Measurements from ENCODE around the gene CRADD. TPM values are rescaled to one million over a fixed set of nuclear protein-coding genes. Genes with fewer than 3 reads are reported as not detected.
"Not testable (repeated sequence)": the region's sequence is repeated elsewhere in the genome, so short reads cannot be mapped to it uniquely, and the experiment has no call there.

The CRADD gene
- total RNA-seq, 3 donors from 2014 or later: 24.0 to 49.8 (median 44.2) TPM

GRCh38 chr12:93922583-93923006, 245.4 kb downstream of the CRADD start:
- TF ChIP-seq POLR2AphosphoS5 (IDR thresholded peaks at IDR 0.05) (no peak), POLR2A (IDR thresholded peaks at IDR 0.05) (no peak), CTCF (IDR thresholded peaks at IDR 0.05) (no peak)
- intact Hi-C loops (cut with DNase I; ENCODE audit: low total_unique reads): no loop called here

GRCh38 chr12:93924367-93924766, 247.2 kb downstream of the CRADD start:
- H3K9me3 ChIP-seq: peaks cover 0 to 13% of the 10 kb centered on the region in 2 donors
- intact Hi-C loops (cut with DNase I; ENCODE audit: low total_unique reads): no loop called here
- no peaks in the 10 kb centered on the region for H3K36me3 ChIP-seq

More at GRCh38 chr12:93922583-93923006, 245.4 kb downstream of the CRADD start:
- H3K27me3 ChIP-seq: no peaks in the 10 kb centered on the region
- no peaks in the 10 kb centered on the region for H3K36me3 ChIP-seq
- DNase-seq (ENCODE audit: low spot score in 2 of 2): no peak
- no peak overlapping the region for H3K4me3 ChIP-seq
- peaks cover 0 to 13% of the 10 kb centered on the region in 2 donors for H3K9me3 ChIP-seq
- no peaks in the 10 kb centered on the region for H3K4me1 ChIP-seq
- no peak overlapping the region for H3K27ac ChIP-seq

GRCh38 chr12:93925585-93926205, 248.5 kb downstream of the CRADD start:
- intact Hi-C loops (cut with DNase I; ENCODE audit: low total_unique reads): no loop called here
- no peak overlapping the region for H3K4me3 ChIP-seq
- H3K4me1 ChIP-seq: no peaks in the 10 kb centered on the region
- H3K27ac ChIP-seq: no peak overlapping the region
- no peaks in the 10 kb centered on the region for H3K27me3 ChIP-seq
- TF ChIP-seq POLR2AphosphoS5 (IDR thresholded peaks at IDR 0.05): no peak
- TF ChIP-seq POLR2A (IDR thresholded peaks at IDR 0.05): no peak
- no peak for TF ChIP-seq CTCF (IDR thresholded peaks at IDR 0.05)
- no peaks in the 10 kb centered on the region for H3K36me3 ChIP-seq
- DNase-seq (ENCODE audit: low spot score in 2 of 2): no peak
- H3K9me3 ChIP-seq: peaks cover 0 to 13% of the 10 kb centered on the region in 2 donors

More at GRCh38 chr12:93924367-93924766, 247.2 kb downstream of the CRADD start:
- Histone ChIP-seq H3K27me3 (no peaks in the 10 kb centered on the region), H3K27ac (no peak overlapping the region), H3K4me3 (no peak overlapping the region), H3K4me1 (no peaks in the 10 kb centered on the region)
- TF ChIP-seq POLR2AphosphoS5 (IDR thresholded peaks at IDR 0.05): no peak
- TF ChIP-seq POLR2A (IDR thresholded peaks at IDR 0.05): no peak
- TF ChIP-seq CTCF (IDR thresholded peaks at IDR 0.05): no peak
- DNase-seq (ENCODE audit: low spot score in 2 of 2): no peak

GRCh38 chr12:93926237-93926636, 249.1 kb downstream of the CRADD start:
- intact Hi-C loops (cut with DNase I; ENCODE audit: low total_unique reads): no loop called here
- no peaks in the 10 kb centered on the region for H3K27me3 ChIP-seq
- H3K36me3 ChIP-seq: no peaks in the 10 kb centered on the region
- no peak overlapping the region for H3K27ac ChIP-seq
- TF ChIP-seq CTCF (IDR thresholded peaks at IDR 0.05) (no peak), POLR2AphosphoS5 (IDR thresholded peaks at IDR 0.05) (no peak), POLR2A (IDR thresholded peaks at IDR 0.05) (no peak)
- H3K4me1 ChIP-seq: no peaks in the 10 kb centered on the region
- no peak overlapping the region for H3K4me3 ChIP-seq
- no peak for DNase-seq (ENCODE audit: low spot score in 2 of 2)
- H3K9me3 ChIP-seq: peaks cover 0 to 13% of the 10 kb centered on the region in 2 donors

- H3K36me3 ChIP-seq; H3K4me1 ChIP-seq; H3K27me3 ChIP-seq; H3K27ac ChIP-seq; DNase-seq (ENCODE audit: low spot score in 2 of 2); H3K4me3 ChIP-seq; intact Hi-C loops (cut with DNase I; ENCODE audit: low total_unique reads): not testable (repeated sequence)
- peaks cover 0 to 13% of the 10 kb centered on the region in 2 donors for H3K9me3 ChIP-seq
Measured at GRCh38 chr12:93929081-93929480, 251.9 kb downstream of the CRADD start.
